C1 segment of cervical spinal cord (tissue), 14 donors: ENCODE measurements around the gene CTAG1B.
"Not testable (repeated sequence)": the region's sequence is repeated elsewhere in the genome, so short reads cannot be mapped to it uniquely, and the experiment has no call there.

Experiments
- DNase-seq, 14 donors: peaks; one replicate each; lab custom pipeline; 2025; lab: John Stamatoyannopoulos, UW

CTAG1B gene

GRCh38 chrX:154628960-154629359 lies 9.9 kb upstream of the CTAG1B start:
- not testable (repeated sequence) for DNase-seq

DNA sequence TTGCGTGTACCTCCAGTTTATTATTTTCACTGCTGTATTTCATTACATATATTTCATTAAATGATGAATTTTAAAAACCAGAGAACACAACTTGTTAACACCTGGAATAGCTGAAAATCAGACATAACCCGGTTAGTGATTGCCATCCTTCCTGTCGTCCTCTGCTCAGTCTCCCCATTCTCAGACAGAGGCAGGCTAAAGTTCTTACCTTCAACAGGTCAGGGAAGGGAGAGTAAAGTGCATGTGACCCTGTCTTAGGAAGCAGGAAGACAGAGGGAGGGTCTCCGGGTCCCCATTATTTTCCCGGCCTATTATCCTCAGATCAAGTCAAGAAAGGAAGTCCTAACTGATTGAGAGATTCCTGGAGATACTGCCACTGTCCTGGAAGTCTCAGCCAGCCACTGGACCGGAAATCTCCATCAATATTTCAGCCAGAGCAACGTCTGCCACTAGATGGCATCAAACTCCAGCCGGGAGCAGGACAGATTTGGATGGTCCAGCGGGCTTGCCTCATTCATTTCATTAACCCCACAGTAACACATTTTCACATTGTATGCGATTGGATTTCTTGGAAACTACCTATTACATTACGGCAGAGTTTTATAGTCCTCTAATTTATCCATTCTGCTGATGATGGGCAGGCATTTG lies 1.8 kb upstream of the CTAG1B start:
- DNase-seq: not testable (repeated sequence)

DNA sequence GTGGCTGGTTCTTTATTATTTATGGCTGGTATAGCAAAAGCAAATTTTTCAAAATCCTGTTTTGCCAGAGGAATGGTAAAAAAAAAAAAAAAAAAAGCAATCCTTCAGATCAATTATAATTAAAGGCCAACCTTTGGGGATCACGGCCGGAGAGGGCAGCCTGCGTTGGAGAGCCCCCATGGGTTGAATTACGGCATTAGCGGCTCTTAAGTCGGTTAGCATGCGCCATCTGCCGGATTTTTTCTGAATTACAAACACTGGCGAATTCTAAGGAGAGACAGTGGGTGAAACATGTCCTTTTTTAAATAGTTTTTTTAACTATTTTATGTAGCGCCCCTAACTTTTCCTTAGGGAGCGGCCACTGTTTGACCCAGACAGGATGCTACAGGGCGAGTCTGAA lies 5.5 kb downstream of the CTAG1B start:
- not testable (repeated sequence) for DNase-seq

DNA sequence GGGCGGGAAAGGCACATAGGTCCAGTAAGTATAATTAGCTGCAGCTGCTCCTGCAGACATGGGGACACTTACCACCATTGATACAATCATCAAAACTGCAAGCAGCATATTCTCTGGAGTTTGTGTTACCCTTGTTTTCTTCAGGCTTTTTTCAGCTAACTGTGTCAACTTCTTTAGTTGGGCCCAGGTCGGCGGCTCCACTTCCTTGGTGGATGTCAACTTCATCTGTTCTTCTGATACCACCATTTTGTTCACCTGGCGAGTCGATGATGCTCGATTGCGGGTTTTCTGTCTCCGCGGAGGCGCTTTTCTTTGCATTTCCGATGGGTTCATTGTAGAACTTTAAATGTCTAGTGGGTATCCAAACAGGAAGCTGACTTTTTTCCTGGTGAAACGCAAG lies 7.9 kb downstream of the CTAG1B start:
- not testable (repeated sequence) for DNase-seq

DNA sequence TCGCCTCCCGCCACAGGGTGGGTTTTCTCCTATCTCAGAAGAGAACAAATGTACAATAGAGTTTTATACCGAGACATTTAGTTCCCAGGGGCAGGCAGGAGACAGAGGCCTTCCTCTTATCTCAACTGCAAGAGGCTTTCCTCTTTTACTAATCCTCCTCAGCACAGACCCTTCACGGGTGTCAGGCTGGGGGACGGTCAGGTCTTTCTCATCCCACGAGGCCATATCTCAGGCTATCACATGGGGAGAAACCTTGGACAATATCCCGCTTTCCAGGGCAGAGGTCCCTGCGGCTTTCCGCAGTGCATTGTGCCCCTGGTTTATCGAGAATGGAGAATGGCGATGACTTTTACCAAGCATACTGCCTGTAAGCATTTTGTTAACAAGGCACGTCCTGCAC lies 10.3 kb downstream of the CTAG1B start:
- DNase-seq: not testable (repeated sequence)

GRCh38 chrX:154607976-154608375 lies 11.1 kb downstream of the CTAG1B start:
- not testable (repeated sequence) for DNase-seq

DNA sequence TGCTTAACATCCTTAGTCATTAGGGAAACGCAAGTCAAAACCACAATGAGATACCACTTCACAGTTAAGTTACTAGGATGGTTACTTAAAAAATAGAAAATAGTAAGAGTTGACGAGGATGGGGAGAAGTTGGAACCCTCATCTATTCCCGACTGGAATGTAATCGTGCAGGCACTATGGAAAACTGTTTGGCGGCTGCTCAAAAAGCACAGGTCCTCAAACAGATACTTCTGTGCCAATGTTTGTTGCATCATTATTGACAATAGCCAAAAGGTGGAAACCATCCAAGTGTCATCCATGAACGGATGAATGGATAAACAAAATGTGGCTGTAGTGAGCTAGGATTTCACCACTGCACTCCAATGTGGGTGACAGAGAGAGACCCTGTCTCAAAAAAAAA lies 11.7 kb downstream of the CTAG1B start:
- no peak for DNase-seq

DNA sequence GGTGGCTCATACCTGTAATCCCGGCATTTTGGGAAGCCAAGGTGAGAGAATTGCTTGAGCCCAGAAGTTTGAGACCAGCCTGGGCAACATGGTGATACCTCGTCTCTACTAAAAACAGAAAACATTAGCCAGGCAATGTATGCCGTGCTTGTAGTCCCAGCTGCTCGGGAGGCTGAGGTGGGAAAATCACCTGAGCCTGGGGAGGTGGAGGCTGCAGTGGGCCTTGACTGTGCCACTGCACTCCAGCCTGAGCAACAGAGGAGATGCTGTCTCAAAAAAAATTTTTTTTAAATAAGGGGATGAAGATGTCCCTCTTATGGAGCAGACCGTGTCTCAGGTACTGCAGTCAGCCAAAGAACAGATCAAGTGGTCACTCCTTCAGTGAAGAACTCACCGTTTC lies 13.5 kb downstream of the CTAG1B start:
- no peak for DNase-seq

GRCh38 chrX:154603438-154604430 lies 15.3 kb downstream of the CTAG1B start:
- no peak for DNase-seq

GRCh38 chrX:154602766-154603437 lies 16.2 kb downstream of the CTAG1B start:
- DNase-seq: no peak

DNA sequence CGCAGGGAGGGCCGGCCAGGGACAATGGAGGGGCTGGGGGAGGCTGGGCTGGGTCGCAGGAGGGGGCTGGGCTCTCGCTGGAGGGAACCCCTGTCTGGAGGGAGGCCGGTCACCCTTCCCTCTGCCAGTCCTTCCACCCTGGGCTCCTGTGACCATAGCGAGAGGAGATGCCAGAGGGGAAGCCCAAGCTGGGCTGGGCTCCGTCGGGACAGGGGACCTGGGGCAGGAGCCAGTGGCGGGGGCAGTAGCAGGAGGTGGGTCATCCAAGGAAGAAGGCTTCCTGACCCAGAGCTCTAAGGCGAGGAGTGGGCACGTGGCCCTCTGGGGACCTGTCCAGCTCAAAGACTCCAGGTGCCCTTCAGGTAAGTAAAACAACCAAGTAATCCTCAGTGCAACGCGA lies 16.9 kb downstream of the CTAG1B start:
- no peak for DNase-seq

DNA sequence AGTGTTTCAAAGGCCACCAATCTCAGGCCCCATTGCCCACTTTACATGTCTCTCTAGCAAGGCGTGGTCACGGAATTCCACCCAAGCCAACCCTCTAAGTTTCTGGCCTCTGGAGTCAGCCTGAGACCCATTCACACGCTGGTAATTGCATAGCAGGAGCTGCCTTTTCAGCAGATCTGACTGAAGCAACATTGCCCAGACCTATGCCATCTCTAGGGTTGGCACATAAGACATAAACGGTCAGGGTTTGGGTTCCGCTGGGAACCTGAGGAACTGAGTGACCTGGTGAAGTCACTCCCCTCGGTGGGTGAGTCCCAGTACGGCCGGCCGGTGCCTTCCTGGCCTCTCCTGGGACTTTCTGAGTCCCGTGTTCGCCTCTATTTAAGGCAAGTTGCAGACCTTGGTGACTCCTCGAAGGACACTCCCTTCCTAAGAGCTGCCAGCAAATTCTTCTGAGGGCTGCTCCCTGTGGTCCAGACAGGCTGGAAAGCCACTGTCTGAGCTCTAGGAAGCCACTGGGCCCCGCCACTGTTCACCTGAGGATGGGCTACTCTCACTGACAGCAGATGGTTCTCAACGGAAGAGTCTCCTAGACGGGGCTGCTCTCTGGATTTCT lies 18.2 kb downstream of the CTAG1B start:
- DNase-seq: no peak

DNA sequence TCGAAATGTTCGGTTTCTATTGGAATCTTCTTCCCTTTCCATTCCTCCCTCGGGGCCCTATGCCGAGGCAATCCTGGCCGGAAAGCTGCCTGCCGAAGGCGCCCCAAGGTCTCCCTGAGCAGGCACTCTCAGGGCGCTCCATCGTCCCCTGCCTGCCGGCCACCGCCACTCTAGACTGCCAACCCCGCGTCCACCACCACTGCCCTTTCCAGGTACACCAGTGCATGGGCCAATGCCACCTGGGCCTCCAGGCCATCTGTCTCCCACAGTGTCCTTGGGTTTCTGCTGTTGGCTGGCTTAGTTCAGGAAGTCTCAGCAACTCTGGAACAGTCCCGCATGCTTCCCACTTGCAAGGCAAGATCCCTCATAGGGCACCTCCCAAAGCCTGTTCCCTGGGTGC lies 19.6 kb downstream of the CTAG1B start:
- no peak for DNase-seq

GRCh38 chrX:154598656-154599055 lies 20.4 kb downstream of the CTAG1B start:
- no peak for DNase-seq

GRCh38 chrX:154597221-154597620 lies 21.9 kb downstream of the CTAG1B start:
- DNase-seq: no peak

DNA sequence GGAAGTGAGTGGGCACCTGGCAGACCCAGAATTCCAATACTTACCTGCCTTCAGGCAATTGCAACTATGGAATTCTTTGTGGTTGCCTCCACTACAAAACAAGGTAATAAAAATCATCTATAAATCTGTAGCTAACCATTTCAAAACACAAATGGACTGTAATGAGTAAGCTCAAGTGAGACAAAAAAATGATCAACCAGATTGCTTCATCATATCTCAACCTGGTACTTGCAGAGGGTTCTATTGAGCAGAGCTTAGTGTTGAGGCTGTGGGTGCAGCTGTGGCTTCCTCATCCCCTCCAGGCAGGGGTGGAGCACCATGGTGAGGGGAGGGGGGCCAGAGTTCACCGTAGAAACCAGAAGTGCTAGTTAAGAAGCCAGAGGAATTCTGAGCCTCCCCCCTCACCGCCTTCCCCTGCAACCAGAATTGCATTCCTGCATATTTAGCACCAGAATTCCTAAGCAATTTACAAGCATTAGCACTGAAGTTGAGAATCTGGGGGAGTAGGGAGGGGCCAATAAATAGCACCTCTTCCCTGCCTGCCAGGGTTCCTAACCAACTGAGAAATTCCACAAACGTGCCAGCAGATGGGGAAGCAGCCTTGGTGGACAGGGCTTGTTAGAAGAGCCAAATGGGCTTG lies 22.7 kb downstream of the CTAG1B start:
- no peak for DNase-seq

- no peak for DNase-seq
These were observed 23.4 kb downstream of the CTAG1B start for GRCh38 chrX:154595559-154596249.

DNA sequence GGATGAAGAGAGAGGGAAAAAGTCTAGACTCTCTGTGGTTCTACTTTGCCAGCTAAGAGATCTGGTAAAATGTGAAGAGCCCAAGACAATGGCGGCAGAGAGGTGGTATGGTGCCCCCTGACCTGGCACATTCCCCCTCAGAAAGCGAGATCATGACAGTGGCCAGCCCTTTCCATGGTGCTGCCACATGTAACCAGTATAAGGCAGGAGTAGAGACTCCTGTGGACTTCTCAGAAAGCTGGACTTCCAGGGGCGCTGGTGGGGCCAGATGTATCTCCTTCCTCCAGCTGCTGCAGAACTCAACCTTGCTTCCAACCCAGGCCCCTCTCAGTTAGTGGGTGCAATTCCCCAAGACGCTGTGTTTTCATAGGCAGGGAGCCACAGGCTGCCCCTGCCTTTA lies 24.6 kb downstream of the CTAG1B start:
- DNase-seq: no peak

- no peak for DNase-seq
These were observed 25.9 kb downstream of the CTAG1B start for GRCh38 chrX:154593201-154593600.

- no peak for DNase-seq
These were observed 26.6 kb downstream of the CTAG1B start for GRCh38 chrX:154592505-154592904.

- not testable (repeated sequence) for DNase-seq
These were observed 28.7 kb downstream of the CTAG1B start for GRCh38 chrX:154590415-154590814.
